ENCODE data around the gene ATXN3.

Gene ATXN3

GRCh38 chr14:92035890-92036289 is 70.5 kb downstream of the ATXN3 start:
- Histone ChIP-seq H3K4me1 (ENCODE audit: control insufficient read depth, insufficient read depth, low read length) (peaks cover 8% of the 10 kb centered on the region; the same call in 1 of the 2 replicates), H3K27ac (ENCODE audit: extremely low read depth, low read depth, low read length) (no peak overlapping the region), H3K9me3 (ENCODE audit: control insufficient read depth, insufficient read depth, low read depth, low read length) (no peaks in the 10 kb centered on the region), H3K36me3 (ENCODE audit: control insufficient read depth in 2 of 2, insufficient read depth in 1 of 2, low read length in 2 of 2) (peaks cover 9 to 28% of the 10 kb centered on the region in 2 experiments), H3K4me3 (ENCODE audit: low read depth, low read length) (no peak overlapping the region)
- ChIA-PET POLR2A (no interaction called here), CTCF (no interaction called here)
- TF ChIP-seq, protein P1, sequence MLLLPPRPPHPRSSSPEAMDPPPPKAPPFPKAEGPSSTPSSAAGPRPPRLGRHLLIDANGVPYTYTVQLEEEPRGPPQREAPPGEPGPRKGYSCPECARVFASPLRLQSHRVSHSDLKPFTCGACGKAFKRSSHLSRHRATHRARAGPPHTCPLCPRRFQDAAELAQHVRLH (tag by site-specific recombination; IDR thresholded peaks at IDR 0.05) = no peak
- peak; percentile 97 for TF ChIP-seq SP7 (tag by site-specific recombination; IDR thresholded peaks at IDR 0.05)

DNA sequence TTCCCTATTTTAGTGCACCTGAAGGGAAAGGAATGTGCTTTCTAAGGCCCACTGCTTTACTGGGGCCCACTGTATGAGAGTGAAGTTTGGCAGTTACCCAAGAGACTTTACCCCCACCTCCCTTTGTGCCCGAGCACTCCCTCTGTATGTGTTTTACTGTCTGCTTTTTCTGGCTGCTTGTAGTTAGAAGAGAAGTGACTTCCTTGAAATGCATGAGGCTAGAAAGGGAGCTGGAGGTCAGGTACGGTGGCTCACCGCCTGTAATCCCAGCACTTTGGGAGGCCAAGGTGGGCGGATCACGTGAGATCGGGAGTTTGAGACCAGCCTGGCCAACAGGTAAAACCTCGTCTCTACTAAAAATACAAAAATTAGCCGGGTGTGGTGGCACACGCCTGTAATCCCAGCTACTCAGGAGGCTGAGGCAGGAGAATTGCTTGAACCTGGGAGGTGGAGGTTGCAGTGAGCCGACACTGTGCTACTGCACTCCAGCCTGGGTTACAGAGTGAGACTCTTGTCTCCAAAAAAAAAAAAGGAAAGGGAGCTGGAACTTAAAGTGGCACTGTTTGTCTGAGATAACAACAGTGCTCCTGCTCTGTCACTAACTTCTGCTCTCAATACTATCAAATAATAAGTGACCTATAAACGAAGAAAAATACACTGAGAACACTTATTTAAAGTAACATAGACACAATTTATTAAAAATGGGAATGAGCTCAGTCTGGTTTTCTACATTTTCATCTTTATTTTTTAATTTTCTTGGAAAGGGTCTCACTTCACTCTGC is 72.3 kb downstream of the ATXN3 start:
- Histone ChIP-seq H3K4me3 (ENCODE audit: low read depth, low read length) (no peak overlapping the region), H3K9me3 (ENCODE audit: control insufficient read depth, insufficient read depth, low read depth, low read length) (no peaks in the 10 kb centered on the region), H3K4me1 (ENCODE audit: control insufficient read depth, insufficient read depth, low read length) (peaks cover 7% of the 10 kb centered on the region; the same call in 1 of the 2 replicates), H3K36me3 (ENCODE audit: control insufficient read depth in 2 of 2, insufficient read depth in 1 of 2, low read length in 2 of 2) (peaks cover 13 to 39% of the 10 kb centered on the region in 2 experiments), H3K27ac (ENCODE audit: extremely low read depth, low read depth, low read length) (no peak overlapping the region)
- POLR2A ChIA-PET = interaction anchor here (0.7 kb wide), 1 partner anchor 12 kb away, joined by 4 read pairs; no protein-coding TSS in a partner anchor
- no peak for TF ChIP-seq ZNF692 (tag by site-specific recombination; IDR thresholded peaks at IDR 0.05)
- no peak for TF ChIP-seq OSR2 (tag by site-specific recombination; IDR thresholded peaks at IDR 0.05)
- no peak for TF ChIP-seq ZSCAN5A (tag by site-specific recombination; IDR thresholded peaks at IDR 0.05)
- TF ChIP-seq GLIS1 (tag by site-specific recombination; IDR thresholded peaks at IDR 0.05) = no peak
- TF ChIP-seq ZNF624 (tag by site-specific recombination; IDR thresholded peaks at IDR 0.05) = no peak
- CTCF ChIA-PET = no interaction called here

DNA sequence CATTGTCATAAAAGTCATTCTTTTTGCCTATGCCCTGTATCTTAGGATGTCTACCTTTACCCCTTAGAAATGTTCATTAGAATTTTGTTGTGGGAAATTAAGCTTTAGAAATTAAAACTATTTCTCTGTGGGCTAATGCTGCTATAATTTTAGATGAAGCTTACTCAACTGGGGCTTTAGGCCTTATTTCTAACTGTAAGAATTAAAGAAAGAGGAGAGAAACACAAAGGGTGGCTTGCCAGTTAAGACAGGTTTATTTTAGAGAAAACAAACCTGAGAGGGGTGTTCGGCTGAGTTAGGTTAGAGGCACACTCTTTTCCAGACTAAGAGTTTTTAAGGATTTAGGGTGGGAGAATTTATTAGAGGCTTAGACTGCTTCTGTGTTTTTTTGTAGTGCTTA is 72.9 kb downstream of the ATXN3 start:
- H3K9me3 ChIP-seq (ENCODE audit: control insufficient read depth, insufficient read depth, low read depth, low read length) = no peaks in the 10 kb centered on the region
- peaks cover 7% of the 10 kb centered on the region; the same call in 1 of the 2 replicates for H3K4me1 ChIP-seq (ENCODE audit: control insufficient read depth, insufficient read depth, low read length)
- peaks cover 13 to 41% of the 10 kb centered on the region in 2 experiments for H3K36me3 ChIP-seq (ENCODE audit: control insufficient read depth in 2 of 2, insufficient read depth in 1 of 2, low read length in 2 of 2)
- ChIA-PET POLR2A (no interaction called here), CTCF (no interaction called here)
- H3K27ac ChIP-seq (ENCODE audit: extremely low read depth, low read depth, low read length) = no peak overlapping the region
- no peak overlapping the region for H3K4me3 ChIP-seq (ENCODE audit: low read depth, low read length)
- TF ChIP-seq SETDB1 (IDR thresholded peaks at IDR 0.05; ENCODE audit: insufficient read length, low read length) (peak; percentile 84), ZNF184 (tag by site-specific recombination; IDR thresholded peaks at IDR 0.05) (peak; percentile 58; the same call in 1 of the 2 replicates), ZNF610 (tag by site-specific recombination; IDR thresholded peaks at IDR 0.05; ENCODE audit: borderline replicate concordance) (peak; percentile 38; the same call in 1 of the 2 replicates), ZNF280D (tag by site-specific recombination; IDR thresholded peaks at IDR 0.05) (peak; percentile 71; the same call in 1 of the 2 replicates), ZNF473 (tag by site-specific recombination; IDR thresholded peaks at IDR 0.05) (no peak), ZNF529 (tag by site-specific recombination; IDR thresholded peaks at IDR 0.05; ENCODE audit: insufficient replicate concordance) (peak; percentile 50), ZNF654 (tag by site-specific recombination; IDR thresholded peaks at IDR 0.05; ENCODE audit: low read depth) (no peak), ZNF37A (tag by site-specific recombination; IDR thresholded peaks at IDR 0.05) (0 out of 2 replicates have a peak, but pooled peaks have one; percentile 16), ZNF266 (tag by site-specific recombination; IDR thresholded peaks at IDR 0.05; ENCODE audit: low read depth) (no peak), ZNF549 (tag by site-specific recombination; IDR thresholded peaks at IDR 0.05) (peak; percentile 36; the same call in 1 of the 2 replicates), ZNF26 (tag by site-specific recombination; IDR thresholded peaks at IDR 0.05) (0 out of 2 replicates have a peak, but pooled peaks have one; percentile 28)
- TF ChIP-seq, protein P2, sequence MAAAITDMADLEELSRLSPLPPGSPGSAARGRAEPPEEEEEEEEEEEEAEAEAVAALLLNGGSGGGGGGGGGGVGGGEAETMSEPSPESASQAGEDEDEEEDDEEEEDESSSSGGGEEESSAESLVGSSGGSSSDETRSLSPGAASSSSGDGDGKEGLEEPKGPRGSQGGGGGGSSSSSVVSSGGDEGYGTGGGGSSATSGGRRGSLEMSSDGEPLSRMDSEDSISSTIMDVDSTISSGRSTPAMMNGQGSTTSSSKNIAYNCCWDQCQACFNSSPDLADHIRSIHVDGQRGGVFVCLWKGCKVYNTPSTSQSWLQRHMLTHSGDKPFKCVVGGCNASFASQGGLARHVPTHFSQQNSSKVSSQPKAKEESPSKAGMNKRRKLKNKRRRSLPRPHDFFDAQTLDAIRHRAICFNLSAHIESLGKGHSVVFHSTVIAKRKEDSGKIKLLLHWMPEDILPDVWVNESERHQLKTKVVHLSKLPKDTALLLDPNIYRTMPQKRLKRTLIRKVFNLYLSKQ (tag by site-specific recombination; IDR thresholded peaks at IDR 0.05; ENCODE audit: borderline replicate concordance) = no peak
